Endodermal cell (in vitro differentiated cells): ENCODE measurements around the gene GPR150. TPM values are rescaled to one million over a fixed set of nuclear protein-coding genes. Genes with fewer than 3 reads are reported as not detected.
"Not testable (repeated sequence)": the region's sequence is repeated elsewhere in the genome, so short reads cannot be mapped to it uniquely, and the experiment has no call there.

Experiments used
- DNase-seq: peaks from one replicate; pipeline ENCODE4 v3.0.0-alpha.2; 2017
- H3K27ac ChIP-seq: 2 replicates; pipeline ENCODE4 v1.5.1; 2013; ENCODE audit warnings: mild to moderate bottlenecking, low read depth, low read length, moderate library complexity
- H3K27me3 ChIP-seq: 2 replicates; pipeline ENCODE4 v1.6.1; 2013; ENCODE audit warnings: mild to moderate bottlenecking, low read length, moderate library complexity; ENCODE audit not compliant: insufficient read depth, control insufficient read depth, poor library complexity, severe bottlenecking
- H3K36me3 ChIP-seq: 2 replicates; pipeline ENCODE4 v1.7.0; 2013; ENCODE audit warnings: mild to moderate bottlenecking, low read length, moderate library complexity; ENCODE audit not compliant: control insufficient read depth, insufficient read depth
- H3K4me1 ChIP-seq: one replicate; pipeline ENCODE4 v1.7.0; 2013; ENCODE audit warnings: low read length; ENCODE audit not compliant: control insufficient read depth, insufficient read depth
- H3K4me3 ChIP-seq: 2 replicates; pipeline ENCODE4 v1.5.1; 2013; ENCODE audit warnings: mild to moderate bottlenecking, low read length, moderate library complexity
- H3K9ac ChIP-seq: 2 replicates; pipeline ENCODE4 v1.6.1; 2013; ENCODE audit warnings: mild to moderate bottlenecking, low read length, moderate library complexity; ENCODE audit not compliant: poor library complexity, severe bottlenecking; ENCODE audit errors: extremely low read depth
- H3K9me3 ChIP-seq: 2 replicates; pipeline ENCODE4 v1.6.1; 2013; ENCODE audit warnings: mild to moderate bottlenecking, low read length, moderate library complexity; ENCODE audit not compliant: control insufficient read depth
- H3K27ac Mint-ChIP-seq: 2 replicates; pipeline ENCODE4 v1.8.0; 2020; ENCODE audit warnings: mixed read lengths
- H3K27me3 Mint-ChIP-seq: 2 replicates; pipeline ENCODE4 v1.8.0; 2021; ENCODE audit warnings: mild to moderate bottlenecking, mixed read lengths; ENCODE audit not compliant: insufficient read depth
- H3K36me3 Mint-ChIP-seq: 2 replicates; pipeline ENCODE4 v1.8.0; 2020; ENCODE audit warnings: low read depth, mixed read lengths
- H3K4me1 Mint-ChIP-seq: 2 replicates; pipeline ENCODE4 v1.8.0; 2020; ENCODE audit warnings: mixed read lengths
- H3K4me3 Mint-ChIP-seq: 2 replicates; pipeline ENCODE4 v1.8.0; 2020; ENCODE audit warnings: mild to moderate bottlenecking, moderate library complexity, mixed read lengths
- H3K9me3 Mint-ChIP-seq: 2 replicates; pipeline ENCODE4 v1.8.0; 2020; ENCODE audit warnings: mild to moderate bottlenecking, mixed read lengths
- WGBS, 2 experiments: methylation state at CpG; one replicate each; pipeline versions ENCODE4 v1.1.5 to v1.1.7; 2013; ENCODE audit warnings: missing lambda C conversion rate in 2 of 2, mixed read lengths in 1 of 2; ENCODE audit not compliant: insufficient coverage in 1 of 2, insufficient read length in 1 of 2; 5-methylcytosine and 5-hydroxymethylcytosine counted together
- total RNA-seq, 2 donors: library from RNA; stranded (reverse); fragmentation: NEBNext Ultra II Directional in 1 of 2; extraction: Animal tissue kit (Norgen Biotek cat#: 25700) in 1 of 2; gene quantifications; 2 replicates in 1 of 2; 3 replicates in 1 of 2; pipeline ENCODE4 v1.2.1, GENCODE V29; 2021
- TF ChIP-seq, protein P1 (sequence below): fragments of 200-600 bp; sonication (generic); conservative IDR thresholded peaks from 2 replicates; pipeline ENCODE4 v1.5.0; 2021; ENCODE audit warnings: antibody characterized with exemption, mild to moderate bottlenecking

The GPR150 gene
- total RNA-seq, 2 donors from 2014 or later, result 0.13 to 0.22 TPM

GRCh38 chr5:95631255-95631958 lies 11.5 kb downstream of the GPR150 start:
- Mint-ChIP-seq H3K4me3 (no peak overlapping the region), H3K27me3 (no peaks in the 10 kb centered on the region), H3K27ac (no peak overlapping the region), H3K9me3 (peaks cover 24% of the 10 kb centered on the region), H3K36me3 (no peaks in the 10 kb centered on the region), H3K4me1 (peaks cover 11% of the 10 kb centered on the region)
- H3K4me3 ChIP-seq, result no peak overlapping the region
- no peaks in the 10 kb centered on the region for H3K27me3 ChIP-seq
- peaks cover 20% of the 10 kb centered on the region for H3K9me3 ChIP-seq
- peaks cover 4% of the 10 kb centered on the region for H3K4me1 ChIP-seq
- 67 to 95% methylated on average over 1 to 2 of the region's 2 CpGs for WGBS, 2 experiments
- H3K36me3 ChIP-seq, result no peaks in the 10 kb centered on the region
- DNase-seq, result no peak
- H3K27ac ChIP-seq, result no peak overlapping the region
- TF ChIP-seq, protein P1, sequence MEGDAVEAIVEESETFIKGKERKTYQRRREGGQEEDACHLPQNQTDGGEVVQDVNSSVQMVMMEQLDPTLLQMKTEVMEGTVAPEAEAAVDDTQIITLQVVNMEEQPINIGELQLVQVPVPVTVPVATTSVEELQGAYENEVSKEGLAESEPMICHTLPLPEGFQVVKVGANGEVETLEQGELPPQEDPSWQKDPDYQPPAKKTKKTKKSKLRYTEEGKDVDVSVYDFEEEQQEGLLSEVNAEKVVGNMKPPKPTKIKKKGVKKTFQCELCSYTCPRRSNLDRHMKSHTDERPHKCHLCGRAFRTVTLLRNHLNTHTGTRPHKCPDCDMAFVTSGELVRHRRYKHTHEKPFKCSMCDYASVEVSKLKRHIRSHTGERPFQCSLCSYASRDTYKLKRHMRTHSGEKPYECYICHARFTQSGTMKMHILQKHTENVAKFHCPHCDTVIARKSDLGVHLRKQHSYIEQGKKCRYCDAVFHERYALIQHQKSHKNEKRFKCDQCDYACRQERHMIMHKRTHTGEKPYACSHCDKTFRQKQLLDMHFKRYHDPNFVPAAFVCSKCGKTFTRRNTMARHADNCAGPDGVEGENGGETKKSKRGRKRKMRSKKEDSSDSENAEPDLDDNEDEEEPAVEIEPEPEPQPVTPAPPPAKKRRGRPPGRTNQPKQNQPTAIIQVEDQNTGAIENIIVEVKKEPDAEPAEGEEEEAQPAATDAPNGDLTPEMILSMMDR, result no peak
- H3K9ac ChIP-seq, result no peak overlapping the region

- peaks cover 20% of the 10 kb centered on the region for H3K9me3 ChIP-seq
- Mint-ChIP-seq H3K27me3 (no peaks in the 10 kb centered on the region), H3K9me3 (peaks cover 24% of the 10 kb centered on the region), H3K4me1 (peaks cover 11% of the 10 kb centered on the region), H3K4me3 (no peak overlapping the region), H3K36me3 (no peaks in the 10 kb centered on the region), H3K27ac (no peak overlapping the region)
- TF ChIP-seq, protein P1, result no peak
- no peaks in the 10 kb centered on the region for H3K36me3 ChIP-seq
- H3K4me3 ChIP-seq, result no peak overlapping the region
- 93 to 96% methylated on average over 3 to 4 of the region's 4 CpGs for WGBS, 2 experiments
- H3K4me1 ChIP-seq, result peaks cover 4% of the 10 kb centered on the region
- H3K9ac ChIP-seq, result no peak overlapping the region
- no peaks in the 10 kb centered on the region for H3K27me3 ChIP-seq
- DNase-seq, result peak; percentile 53
- no peak overlapping the region for H3K27ac ChIP-seq
These were observed 12.2 kb downstream of the GPR150 start for GRCh38 chr5:95631991-95632675.

DNA sequence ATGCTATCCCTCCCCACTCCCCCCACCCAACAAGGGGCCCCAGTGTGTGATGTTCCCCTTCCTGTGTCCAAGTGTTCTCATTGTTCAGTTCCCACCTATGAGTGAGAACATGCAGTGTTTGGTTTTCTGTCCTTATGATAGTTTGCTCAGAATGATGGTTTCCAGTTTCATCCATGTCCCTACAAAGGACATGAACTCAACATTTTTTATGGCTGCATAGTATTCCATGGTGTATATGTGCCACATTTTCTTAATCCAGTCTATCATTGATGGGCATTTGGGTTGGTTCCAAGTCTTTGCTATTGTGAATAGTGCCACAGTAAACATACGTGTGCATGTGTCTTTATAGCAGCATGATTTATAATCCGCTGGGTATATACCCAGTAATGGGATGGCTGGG lies 13.1 kb downstream of the GPR150 start:
- not testable (repeated sequence) for H3K27ac Mint-ChIP-seq, H3K36me3 Mint-ChIP-seq

More for the DNA sequence above, 13.1 kb downstream of the GPR150 start:
- not testable (repeated sequence) for H3K27me3 Mint-ChIP-seq, H3K4me1 ChIP-seq, H3K36me3 ChIP-seq, H3K27me3 ChIP-seq, H3K9ac ChIP-seq, DNase-seq, H3K4me3 Mint-ChIP-seq, H3K27ac ChIP-seq, H3K4me3 ChIP-seq
- peaks cover 19% of the 10 kb centered on the region for H3K9me3 Mint-ChIP-seq
- H3K9me3 ChIP-seq, result peaks cover 16% of the 10 kb centered on the region
- 96% methylated on average over 2 of the region's 2 CpGs; no CpG with 5 or more reads in 1 of the 2 experiments for WGBS, 2 experiments
- peaks cover 11% of the 10 kb centered on the region for H3K4me1 Mint-ChIP-seq
